GM12891 (cell line): ENCODE measurements around the gene COL5A1.

Experiments
- POLR2A ChIP-seq: IDR thresholded peaks from 2 replicates; pipeline ENCODE4 v1.6.1; 2011; ENCODE audit warnings: low read depth, low read length, control low read depth
- POLR2AphosphoS5 ChIP-seq: IDR thresholded peaks from 2 replicates; pipeline ENCODE4 v1.6.1; 2011; ENCODE audit warnings: low read depth, low read length, control low read depth
- SPI1 ChIP-seq: IDR thresholded peaks from 2 replicates; pipeline ENCODE4 v1.6.1; 2011; ENCODE audit warnings: low read depth, low read length, control low read depth
- TAF1 ChIP-seq: IDR thresholded peaks from 2 replicates; pipeline ENCODE4 v1.6.1; 2011; ENCODE audit warnings: low read depth, low read length, control low read depth

DNA sequence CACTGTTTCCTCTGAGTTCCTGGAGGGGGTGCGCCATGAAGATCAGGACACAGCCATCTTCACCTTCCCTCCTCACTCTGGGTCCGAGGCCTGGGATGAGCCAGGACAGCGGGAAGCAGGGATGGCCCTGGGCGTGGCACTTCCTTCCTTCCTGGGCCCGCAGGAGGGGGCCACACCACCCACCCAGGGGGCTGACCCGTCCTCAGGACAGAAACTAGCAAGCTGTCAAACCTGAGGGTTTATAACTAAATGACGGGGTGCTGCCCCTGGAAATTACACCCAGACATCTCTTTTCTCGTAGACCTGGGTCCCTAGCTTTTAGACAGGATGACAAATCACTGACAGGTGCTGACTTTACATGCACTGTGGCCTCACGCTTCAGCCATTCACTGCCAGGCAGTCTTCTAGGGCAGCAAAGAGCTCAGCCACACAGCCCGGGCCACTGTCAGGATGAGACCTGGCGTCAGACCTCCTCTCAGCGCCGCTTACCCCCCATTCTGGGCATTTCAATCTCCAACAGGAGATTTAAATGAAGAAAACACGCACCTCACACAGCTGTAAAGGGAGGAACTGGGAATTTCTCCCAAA is 247.1 kb downstream of the COL5A1 start:
- TF ChIP-seq SPI1 (no peak), POLR2AphosphoS5 (no peak), TAF1 (no peak), POLR2A (no peak)
